NCI-H2107 treated with DMSO at 0.1 percent for 48 hours (cell line): ENCODE data around the gene CHCHD10.
"Not testable (repeated sequence)": the region's sequence is repeated elsewhere in the genome, so short reads cannot be mapped to it uniquely, and the experiment has no call there.

Experiments
- DNase-seq: peaks from one replicate; lab custom pipeline; 2025; ENCODE audit not compliant: unreplicated experiment; lab: John Stamatoyannopoulos, UW

The CHCHD10 gene

DNA sequence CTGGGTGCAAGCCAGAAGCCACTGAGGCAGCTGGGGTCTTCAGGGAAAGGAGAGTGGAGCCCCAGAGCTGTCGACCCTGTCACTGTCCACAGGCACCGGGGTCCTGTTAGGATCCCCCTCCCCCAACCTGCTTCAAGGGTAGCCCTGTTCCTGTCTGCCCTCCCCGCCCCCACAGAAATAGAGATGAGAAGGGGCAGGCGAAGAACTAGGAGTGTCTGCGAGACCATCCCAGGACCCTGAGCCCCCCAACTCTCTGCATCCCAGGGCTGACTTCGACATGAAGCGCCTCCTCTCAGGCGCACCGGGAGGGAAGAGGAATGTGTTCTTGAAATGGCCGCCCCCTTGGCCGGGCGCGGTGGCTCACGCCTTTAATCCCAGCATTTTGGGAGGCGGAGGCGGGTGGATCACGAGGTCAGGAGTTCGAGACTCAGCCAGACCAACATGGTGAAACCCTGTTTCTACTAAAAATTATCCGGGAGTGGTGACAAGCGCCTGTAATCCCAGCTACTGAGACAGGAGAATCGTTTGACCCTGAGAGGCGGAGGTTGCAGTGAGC lies 16.3 kb downstream of the CHCHD10 start:
- DNase-seq, result no peak

DNA sequence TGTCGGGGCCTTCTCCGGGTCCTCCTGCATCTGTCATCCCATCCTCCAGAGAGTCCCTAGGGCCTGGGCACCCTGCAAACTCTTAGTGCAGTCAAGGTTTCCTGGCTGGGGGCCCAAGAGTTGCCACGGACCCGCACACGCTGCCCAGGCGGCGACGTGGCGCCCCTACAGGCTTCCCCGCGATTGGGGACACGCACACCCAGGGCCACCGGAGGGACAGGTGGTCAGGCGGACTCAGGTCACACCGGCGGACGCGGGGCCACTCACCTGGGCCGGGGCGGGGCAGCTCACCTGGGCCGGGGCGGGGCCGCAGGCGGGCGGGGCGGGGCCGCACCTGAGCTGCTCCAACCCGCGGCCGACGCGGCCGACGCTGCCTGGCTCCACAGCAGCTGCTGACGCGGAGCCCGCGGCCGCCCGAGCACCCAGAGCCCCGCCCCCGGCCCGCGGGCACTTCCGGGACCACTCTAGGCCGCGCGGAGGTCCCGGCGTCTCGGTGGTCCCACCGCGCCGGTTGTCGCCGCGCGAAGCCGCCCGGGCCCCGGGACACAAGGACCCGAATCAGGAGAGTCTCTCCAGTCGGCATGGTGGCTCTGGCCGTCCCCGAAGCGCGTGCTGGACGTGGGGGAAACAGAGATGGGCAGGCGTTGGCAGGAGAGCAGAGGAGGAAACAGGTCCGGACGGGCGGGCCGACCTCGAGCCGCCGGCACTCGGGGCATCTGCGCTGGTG lies 16.9 kb downstream of the CHCHD10 start, which contains the start of gene ZNF70:
Gene ZNF70 (minus strand): TSS at position 399 of the 727 bp plus-strand sequence. CDS start 5,972 bp downstream, outside the sequence.
- DNase-seq, result peak; percentile 15

DNA sequence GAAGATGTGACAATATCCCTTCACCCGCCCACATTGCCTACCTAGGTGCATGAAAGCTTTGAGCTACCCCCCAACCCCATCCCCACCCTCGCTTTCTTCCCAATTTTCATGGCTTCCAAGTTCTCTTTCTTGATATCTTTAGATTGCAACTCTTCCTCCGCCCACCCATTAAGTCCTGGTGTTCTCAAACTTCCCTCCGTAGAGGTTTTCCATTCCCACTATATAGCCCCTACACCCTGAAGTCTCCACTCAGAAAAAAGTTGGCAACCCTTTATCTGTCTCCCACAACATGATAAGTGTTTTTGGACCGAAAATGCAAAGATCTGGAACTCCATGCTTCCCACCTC lies 17.4 kb downstream of the CHCHD10 start:
- DNase-seq, result no peak

DNA sequence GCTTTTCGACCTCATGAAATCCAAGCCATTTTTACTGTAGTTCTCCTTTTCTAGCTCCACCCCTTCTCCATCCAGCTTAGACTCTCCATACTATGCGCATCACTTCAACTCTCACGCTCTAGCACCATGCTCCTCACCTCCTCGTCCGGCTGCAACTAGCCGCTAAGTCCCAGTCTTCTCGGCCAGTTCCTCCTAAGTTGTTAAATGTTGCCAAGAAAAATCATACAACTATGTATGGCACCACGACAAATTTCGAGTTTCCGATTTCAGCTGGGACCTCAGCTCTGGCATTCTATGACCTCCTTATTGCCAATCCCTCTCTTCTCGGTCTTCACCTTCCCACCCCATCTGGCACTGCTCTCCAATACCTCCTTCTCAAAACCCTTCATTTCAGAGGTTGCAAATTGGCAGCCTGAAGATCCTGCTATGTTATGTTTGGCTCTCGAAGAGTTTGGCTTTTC lies 17.9 kb downstream of the CHCHD10 start:
- no peak for DNase-seq

DNA sequence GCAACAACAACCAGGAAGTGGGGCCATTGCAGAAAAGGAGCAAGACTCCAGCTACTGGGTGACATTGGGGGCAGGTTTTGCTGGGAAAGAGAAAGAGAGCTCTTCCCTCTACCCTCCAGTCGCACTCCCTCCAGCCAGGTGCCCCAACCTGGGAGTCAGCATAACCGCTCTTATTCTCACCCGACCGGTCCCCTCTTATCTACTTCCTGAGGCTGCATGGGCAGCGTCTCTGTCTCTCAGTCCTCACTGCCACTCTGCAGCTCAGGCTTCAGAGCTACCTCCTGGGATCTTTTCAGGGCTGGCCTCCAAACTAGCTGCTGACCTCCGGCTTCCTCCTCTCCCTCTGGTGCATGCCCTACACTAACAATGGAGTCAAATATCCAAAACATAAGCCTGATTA lies 22.0 kb downstream of the CHCHD10 start:
- no peak for DNase-seq

DNA sequence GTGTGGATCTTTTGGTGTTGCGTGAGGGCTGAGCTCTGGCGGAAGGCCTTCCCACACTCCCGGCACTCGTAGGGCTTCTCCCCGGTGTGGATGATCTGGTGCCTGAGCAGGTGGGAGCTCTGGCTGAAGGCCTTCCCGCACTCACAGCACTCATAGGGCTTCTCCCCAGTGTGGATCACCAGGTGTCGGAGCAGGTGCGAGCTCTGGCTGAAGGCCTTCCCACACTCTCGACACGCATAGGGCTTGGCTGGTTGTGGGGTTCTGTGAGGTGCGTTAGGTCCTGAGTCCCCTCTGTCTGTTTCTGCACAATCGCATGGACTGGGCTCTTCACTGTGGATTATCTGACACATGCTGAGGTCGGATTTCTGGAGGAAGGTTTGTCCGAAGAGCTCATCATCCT lies 23.3 kb downstream of the CHCHD10 start:
- DNase-seq, result no peak

DNA sequence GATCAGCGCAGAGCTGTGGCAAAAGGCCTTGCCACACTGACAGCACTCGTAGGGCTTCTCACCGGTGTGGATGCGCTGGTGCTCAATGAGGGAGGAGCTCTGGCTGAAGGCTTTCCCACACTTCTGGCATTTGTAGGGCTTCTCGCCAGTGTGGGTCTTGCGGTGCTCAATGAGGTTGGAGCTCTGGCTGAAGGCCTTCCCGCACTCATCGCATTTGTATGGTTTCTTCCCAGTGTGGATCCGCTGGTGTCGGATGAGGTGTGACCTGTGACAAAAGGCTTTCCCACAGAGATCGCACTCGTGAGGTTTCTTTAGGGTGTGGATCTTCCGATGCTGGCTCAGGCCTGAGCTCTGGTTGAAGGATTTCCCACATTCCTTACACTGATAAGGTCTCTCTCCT lies 23.8 kb downstream of the CHCHD10 start:
- no peak for DNase-seq

DNA sequence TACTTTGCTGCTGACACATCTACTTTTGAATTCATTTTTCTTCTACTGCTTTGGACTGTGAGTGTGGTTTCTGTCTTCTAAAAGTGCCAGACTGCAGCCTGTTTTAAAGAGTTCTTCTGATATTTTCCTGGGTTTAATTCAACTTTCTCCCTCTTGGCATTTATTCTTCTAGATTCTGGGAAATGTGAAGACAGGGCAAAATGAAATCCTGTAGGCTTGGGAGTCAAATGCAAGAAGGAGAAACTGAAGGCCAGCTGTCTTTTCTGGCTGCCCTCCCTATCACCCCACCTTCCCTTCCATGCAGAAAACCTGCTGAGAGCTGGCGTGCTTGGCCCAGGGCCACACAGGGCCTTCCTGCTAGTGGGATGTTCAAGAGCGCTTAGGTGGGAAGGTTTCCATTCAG lies 24.5 kb downstream of the CHCHD10 start:
- no peak for DNase-seq

DNA sequence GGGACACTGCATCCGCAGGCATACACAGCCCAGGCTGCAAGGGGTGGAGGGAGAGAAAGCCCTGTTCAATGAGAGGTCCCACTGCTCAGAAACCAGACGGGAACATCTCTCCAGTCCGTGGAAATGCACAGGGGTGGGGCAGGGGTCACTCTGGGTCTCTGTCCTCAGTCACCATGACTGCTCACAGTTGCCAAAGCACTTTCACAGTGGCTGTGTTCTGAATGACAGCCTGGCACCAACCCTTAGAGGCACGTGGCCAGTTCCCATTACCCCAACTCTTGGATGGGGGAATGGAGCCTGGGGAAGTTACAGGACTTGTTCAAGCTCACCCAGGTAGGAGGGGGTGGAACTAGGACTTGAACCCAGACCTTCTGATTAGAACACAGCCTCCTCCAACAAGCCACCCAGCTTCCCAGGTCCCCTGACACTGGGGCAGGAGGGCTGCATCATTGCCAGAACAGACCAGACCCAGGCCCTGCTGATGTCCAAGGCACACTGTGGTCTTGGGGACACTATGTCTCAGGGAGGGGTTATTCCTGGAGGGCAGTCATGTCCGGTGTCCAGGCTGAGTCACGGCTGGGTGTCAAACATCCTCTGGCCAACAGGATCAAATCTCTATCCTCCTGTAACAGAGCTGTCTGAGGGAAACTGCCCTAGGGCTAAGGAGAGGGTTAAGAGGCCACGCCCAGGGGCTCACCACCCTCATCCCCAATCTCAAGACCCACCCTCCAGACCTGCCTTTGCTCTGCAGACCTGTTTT lies 25.1 kb downstream of the CHCHD10 start:
- DNase-seq, result no peak

DNA sequence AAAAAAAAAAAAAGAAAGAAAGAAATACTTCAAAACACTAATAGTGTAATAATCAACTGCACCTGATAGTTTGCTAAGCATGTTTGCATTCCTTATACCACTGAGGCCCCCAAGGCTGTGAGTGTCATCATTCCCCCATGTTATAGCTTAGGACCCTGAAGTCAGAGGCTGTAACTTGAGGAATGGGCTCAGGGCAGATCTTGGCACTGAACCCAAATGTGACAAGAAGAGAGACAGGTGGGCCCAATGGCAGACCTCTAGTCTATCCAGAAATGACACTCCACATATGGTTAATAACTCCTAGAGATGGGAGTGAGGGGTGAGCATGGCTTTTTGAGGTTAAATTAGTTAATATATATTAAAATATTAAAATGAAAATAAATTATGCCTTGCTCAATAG lies 30.1 kb downstream of the CHCHD10 start:
- DNase-seq, result no peak

DNA sequence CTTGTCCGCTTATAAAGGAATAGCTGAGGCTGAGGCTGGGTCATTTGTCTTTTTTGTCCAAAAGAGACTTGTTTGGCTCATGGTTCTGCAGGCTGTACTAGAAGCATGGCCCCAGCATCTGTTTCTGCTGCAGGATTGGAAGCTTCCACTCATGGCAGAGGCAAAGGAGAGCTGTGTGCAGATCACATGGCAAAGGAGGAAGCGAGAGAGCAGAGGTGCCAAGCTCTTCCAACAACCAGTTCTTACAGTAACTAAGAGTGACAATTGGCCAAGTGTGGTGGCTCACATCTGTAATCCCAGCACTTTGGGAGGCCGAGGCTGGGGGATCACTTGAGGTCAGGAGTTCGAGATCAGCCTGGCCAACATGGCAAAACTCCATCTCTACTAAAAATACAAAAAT lies 39.7 kb downstream of the CHCHD10 start:
- not testable (repeated sequence) for DNase-seq

DNA sequence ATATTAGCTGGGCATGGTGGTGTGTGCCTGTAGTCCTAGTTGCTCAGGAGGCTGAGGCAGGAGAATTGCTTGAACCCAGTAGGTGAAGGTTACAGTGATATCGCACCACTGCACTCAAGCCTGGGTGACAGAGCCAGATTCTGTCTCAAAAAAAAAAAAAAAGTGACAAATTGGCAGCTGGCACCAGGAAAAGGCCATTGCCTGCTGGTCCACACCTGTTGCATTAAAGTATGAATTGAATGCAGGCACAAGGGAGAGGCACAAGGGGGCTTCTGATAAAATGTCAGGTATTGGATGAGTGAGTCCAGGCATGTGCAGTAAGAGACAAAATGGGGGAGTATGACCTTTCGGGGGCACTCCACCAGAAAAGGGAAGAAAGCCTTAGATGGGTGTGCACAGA lies 45.0 kb downstream of the CHCHD10 start:
- no peak for DNase-seq

DNA sequence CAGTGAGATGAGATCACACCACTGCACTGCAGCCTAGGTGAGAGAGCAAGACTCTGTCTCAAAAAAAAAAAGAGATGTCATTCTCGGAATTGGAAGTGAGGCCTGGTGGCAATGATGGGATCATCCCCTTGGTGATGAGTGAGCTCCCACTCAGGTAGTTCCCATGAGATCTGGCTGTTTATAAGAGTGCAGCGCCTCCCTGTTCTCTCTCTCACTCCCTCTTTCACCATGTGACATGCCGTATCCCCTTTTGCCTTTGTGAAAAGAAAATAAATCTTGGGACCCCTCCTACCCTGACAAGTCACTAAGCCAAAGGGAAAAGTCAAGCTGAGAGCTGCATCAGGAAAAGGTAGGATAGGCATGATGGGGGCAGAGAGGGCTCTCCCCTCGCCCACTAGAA lies 45.6 kb downstream of the CHCHD10 start:
- no peak for DNase-seq

DNA sequence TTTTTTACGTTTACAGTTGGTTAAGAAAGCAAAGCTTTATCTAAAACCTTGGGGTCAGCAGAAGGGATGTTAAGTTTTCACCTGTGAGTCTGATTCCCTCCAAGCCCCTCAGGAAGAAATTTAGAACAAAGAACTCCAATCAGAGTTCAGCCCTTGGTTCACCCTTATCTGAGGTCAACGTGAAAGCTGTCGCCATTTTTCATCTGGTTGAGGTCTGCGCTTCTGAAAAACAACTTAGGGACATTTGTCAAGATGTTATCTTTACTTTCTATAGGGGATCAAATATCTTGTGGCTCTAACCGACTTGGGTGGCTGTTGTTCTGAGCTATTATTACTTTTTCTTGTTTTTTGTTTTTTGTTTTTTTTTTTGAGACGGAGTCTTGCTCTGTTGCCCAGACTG lies 46.9 kb downstream of the CHCHD10 start:
- DNase-seq, result no peak

DNA sequence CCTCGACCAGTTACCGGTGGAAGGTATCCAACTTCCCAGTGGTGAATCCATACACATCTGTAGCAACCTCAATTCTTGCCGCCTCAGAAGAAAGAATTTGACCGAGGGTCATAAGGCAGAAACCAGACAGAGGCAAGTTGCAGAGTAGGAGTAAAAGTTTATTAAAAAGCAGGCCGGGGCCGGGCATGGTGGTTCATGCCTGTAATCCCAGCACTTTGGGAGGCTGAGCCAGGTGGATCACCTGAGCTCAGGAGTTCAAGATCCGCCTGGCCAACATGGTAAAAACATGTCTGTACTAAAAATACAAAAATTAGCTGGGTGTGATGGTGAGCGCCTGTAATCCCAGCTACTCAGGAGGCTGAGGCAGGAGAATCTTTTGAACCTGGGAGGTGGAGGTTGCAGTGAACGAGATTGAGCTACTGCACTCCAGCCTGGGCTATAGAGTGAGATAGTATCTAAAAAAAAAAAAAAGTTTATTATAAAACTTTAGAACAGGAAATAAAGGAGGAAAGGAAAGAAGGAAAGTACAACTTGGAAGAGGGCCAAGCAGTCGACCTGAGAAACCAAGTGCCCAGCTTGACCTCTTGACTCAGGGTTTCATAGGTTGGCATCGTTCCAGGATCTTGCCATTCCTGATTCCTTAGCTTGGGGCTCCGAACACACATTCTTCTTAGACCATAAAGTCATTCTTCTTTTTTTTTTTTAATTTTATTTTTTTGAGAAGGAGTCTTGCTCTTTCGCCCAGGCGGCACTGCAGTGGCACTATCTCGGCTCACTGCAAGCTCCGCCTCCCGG lies 49.2 kb downstream of the CHCHD10 start:
- DNase-seq, result no peak

DNA sequence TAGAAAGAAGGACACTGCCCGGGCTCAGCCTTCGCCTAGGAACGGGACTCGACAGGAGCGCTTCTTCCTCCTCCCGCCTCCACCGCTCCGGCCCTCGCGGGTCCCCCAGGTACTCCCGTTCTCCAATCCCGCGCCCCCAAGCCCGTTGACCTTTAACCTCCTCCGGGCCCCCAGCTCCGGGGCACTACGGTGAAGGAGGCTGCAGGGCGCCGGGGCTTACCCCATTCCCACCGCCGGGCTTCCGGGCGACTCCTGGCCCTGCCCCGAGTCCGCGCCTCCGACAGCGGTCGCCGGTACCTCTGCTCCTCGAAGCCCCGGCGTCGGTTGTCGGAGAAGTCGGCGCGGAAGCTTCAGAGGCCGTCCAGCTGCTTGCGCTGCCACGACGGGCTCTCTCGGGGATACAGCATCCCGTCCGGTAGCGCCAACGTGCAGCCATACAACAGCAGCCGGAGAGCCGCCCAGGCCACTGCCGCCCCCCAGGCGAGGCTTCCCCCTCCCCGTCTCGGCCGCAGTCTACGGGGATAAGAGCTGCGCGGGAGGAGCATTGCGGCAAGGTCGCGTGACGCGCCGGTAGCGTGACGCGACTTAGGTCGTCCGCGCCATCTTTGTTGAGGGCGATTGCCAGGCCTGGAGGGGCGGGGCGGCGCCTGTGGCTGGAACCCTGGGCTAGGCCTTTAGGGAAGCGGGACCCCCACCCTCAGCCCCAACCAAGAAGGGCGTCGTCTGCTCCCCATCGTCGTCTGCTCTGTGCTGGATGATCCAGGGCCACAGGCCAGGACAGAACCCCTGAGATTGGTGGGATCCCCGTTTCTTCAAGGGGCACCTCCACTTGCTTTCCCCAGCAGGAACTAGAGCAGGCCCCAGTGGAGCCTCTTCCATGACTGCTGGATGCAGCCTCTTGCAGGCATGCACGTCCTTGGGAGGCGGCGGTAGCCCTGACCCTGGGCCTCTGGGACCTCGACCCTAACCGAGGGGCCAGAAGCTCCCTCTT lies 50.7 kb downstream of the CHCHD10 start:
- DNase-seq, result peak; percentile 25
